Liver (tissue), 3 donors: Measurements from ENCODE around the gene TAF13.
"Not testable (repeated sequence)": the region's sequence is repeated elsewhere in the genome, so short reads cannot be mapped to it uniquely, and the experiment has no call there.

Source experiments
- FOXA2 ChIP-seq: IDR thresholded peaks from 2 replicates; pipeline ENCODE4 v1.6.1; 2016; ENCODE audit warnings: antibody characterized with exemption
- HNF4G ChIP-seq: IDR thresholded peaks from 2 replicates; pipeline ENCODE4 v1.6.1; 2016; ENCODE audit warnings: antibody characterized with exemption
- JUND ChIP-seq, 2 donors: IDR thresholded peaks; 2 replicates each; pipeline ENCODE4 v1.6.1; 2016; ENCODE audit warnings: antibody characterized with exemption in 2 of 2
- TAF1 ChIP-seq: conservative IDR thresholded peaks from 2 replicates; pipeline ENCODE4 v1.6.1; 2016; ENCODE audit warnings: antibody characterized with exemption, mild to moderate bottlenecking
- YY1 ChIP-seq: IDR thresholded peaks from 2 replicates; pipeline ENCODE4 v1.6.1; 2016; ENCODE audit warnings: antibody characterized with exemption, mild to moderate bottlenecking
- TF ChIP-seq, protein P1 (sequence below): fragments of 150-350 bp; IDR thresholded peaks from 2 replicates; pipeline ENCODE4 v1.5.1; 2017; ENCODE audit warnings: improper control_type of control experiment, low read depth, low read length; ENCODE audit not compliant: missing input control
- TF ChIP-seq, protein P2 (sequence below): IDR thresholded peaks from 2 replicates; pipeline ENCODE4 v1.6.1; 2016; ENCODE audit warnings: antibody characterized with exemption
- donor health status: healthy.
- donor health status: healthy.

GRCh38 chr1:109017719-109018118, 58.1 kb downstream of the TAF13 start:
- TF ChIP-seq, protein P1, sequence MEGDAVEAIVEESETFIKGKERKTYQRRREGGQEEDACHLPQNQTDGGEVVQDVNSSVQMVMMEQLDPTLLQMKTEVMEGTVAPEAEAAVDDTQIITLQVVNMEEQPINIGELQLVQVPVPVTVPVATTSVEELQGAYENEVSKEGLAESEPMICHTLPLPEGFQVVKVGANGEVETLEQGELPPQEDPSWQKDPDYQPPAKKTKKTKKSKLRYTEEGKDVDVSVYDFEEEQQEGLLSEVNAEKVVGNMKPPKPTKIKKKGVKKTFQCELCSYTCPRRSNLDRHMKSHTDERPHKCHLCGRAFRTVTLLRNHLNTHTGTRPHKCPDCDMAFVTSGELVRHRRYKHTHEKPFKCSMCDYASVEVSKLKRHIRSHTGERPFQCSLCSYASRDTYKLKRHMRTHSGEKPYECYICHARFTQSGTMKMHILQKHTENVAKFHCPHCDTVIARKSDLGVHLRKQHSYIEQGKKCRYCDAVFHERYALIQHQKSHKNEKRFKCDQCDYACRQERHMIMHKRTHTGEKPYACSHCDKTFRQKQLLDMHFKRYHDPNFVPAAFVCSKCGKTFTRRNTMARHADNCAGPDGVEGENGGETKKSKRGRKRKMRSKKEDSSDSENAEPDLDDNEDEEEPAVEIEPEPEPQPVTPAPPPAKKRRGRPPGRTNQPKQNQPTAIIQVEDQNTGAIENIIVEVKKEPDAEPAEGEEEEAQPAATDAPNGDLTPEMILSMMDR, result not testable (repeated sequence)
- TF ChIP-seq TAF1; JUND (IDR thresholded peaks at IDR 0.05); YY1; HNF4G; FOXA2: not testable (repeated sequence)
- TF ChIP-seq, protein P2, sequence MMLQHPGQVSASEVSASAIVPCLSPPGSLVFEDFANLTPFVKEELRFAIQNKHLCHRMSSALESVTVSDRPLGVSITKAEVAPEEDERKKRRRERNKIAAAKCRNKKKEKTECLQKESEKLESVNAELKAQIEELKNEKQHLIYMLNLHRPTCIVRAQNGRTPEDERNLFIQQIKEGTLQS, result not testable (repeated sequence)
